ENCODE data around the gene ARMC3. TPM values are rescaled to one million over a fixed set of nuclear protein-coding genes. Genes with fewer than 3 reads are reported as not detected.

The ARMC3 gene
- polyA plus RNA-seq, 1 donor from 2014 or later, result 0.22 TPM

- H3K79me2 ChIP-seq (replicated peaks; ENCODE audit: insufficient read depth, low read length), result no peaks in the 10 kb centered on the region
Measured at GRCh38 chr10:22899775-22900174, 28.1 kb upstream of the ARMC3 start.

DNA sequence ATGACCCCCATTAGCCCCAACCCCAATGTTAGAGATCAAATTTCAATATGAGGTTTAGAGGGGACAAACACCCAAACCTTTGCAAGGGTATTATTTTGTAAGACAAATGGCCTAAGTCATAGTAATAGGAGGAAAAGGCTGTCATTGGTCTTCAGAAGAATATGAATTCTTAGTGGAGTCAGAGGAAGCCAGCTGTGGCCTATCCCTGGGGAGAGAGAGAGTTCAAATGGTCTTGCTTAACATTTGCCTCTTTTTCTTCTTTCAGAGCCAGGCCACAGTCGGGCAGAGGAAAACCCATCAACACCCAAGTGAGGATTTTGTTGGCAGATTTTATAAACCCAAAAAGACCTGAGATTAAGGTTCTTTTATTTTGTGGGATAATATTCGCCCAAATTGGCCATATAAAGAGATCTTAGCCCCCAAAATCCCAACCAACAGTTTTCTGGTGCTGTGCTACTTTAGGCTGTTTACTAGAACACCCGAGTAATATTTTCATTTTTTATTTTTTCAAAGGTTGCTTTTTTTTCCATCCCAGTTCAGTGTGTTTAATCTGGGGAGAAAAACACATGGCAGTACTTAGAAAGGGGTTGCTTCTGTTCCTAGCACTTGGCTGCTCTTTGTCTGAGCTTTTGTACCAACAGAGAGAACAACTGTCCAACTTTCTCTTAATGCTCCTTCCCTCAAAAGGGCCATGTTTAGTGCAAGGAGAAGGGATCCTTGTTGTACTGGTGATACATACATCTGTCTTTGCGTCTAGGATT, 26.8 kb upstream of the ARMC3 start:
- Histone ChIP-seq H3K27me3 (ENCODE audit: insufficient read depth, low read depth, low read length) (no peaks in the 10 kb centered on the region), H3K4me3 (ENCODE audit: low read length) (no peak overlapping the region), H2AFZ (ENCODE audit: low read depth, low read length) (no peak overlapping the region), H3K9me2 (ENCODE audit: insufficient read depth, low read length) (no peaks in the 10 kb centered on the region), H3K4me2 (ENCODE audit: low read length) (no peak overlapping the region), H3K36me3 (ENCODE audit: insufficient read depth, low read length) (no peaks in the 10 kb centered on the region), H3K9me3 (ENCODE audit: low read length) (peaks cover 3% of the 10 kb centered on the region), H3K9ac (ENCODE audit: low read length) (no peak overlapping the region), H4K20me1 (ENCODE audit: insufficient read depth) (no peaks in the 10 kb centered on the region), H3K79me2 (replicated peaks; ENCODE audit: insufficient read depth, low read length) (no peaks in the 10 kb centered on the region), H3K27ac (ENCODE audit: low read length) (no peak overlapping the region), H3F3A (ENCODE audit: insufficient read depth, low read length, poor library complexity, severe bottlenecking) (no peaks in the 10 kb centered on the region)
- no peak for TF ChIP-seq SMC3 (conservative IDR thresholded peaks at IDR 0.05; ENCODE audit: poor library complexity)
- TF ChIP-seq EZH2 (IDR thresholded peaks at IDR 0.05; ENCODE audit: borderline replicate concordance, insufficient read depth, low read length, poor library complexity, severe bottlenecking), result no peak
- TF ChIP-seq, protein P1, sequence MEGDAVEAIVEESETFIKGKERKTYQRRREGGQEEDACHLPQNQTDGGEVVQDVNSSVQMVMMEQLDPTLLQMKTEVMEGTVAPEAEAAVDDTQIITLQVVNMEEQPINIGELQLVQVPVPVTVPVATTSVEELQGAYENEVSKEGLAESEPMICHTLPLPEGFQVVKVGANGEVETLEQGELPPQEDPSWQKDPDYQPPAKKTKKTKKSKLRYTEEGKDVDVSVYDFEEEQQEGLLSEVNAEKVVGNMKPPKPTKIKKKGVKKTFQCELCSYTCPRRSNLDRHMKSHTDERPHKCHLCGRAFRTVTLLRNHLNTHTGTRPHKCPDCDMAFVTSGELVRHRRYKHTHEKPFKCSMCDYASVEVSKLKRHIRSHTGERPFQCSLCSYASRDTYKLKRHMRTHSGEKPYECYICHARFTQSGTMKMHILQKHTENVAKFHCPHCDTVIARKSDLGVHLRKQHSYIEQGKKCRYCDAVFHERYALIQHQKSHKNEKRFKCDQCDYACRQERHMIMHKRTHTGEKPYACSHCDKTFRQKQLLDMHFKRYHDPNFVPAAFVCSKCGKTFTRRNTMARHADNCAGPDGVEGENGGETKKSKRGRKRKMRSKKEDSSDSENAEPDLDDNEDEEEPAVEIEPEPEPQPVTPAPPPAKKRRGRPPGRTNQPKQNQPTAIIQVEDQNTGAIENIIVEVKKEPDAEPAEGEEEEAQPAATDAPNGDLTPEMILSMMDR (IDR thresholded peaks at IDR 0.05; ENCODE audit: poor library complexity, severe bottlenecking), result no peak
- no peak for TF ChIP-seq POLR2AphosphoS5 (IDR thresholded peaks at IDR 0.05)
- no peak for TF ChIP-seq TAF1 (IDR thresholded peaks at IDR 0.05; ENCODE audit: low read depth)
- no peak for TF ChIP-seq EP300 (conservative IDR thresholded peaks at IDR 0.05; ENCODE audit: poor library complexity, severe bottlenecking)
- TF ChIP-seq MXI1 (conservative IDR thresholded peaks at IDR 0.05; ENCODE audit: poor library complexity, severe bottlenecking), result no peak

More at GRCh38 chr10:22899775-22900174, 28.1 kb upstream of the ARMC3 start:
- H3K9me2 ChIP-seq (ENCODE audit: insufficient read depth, low read length), result no peaks in the 10 kb centered on the region
- no peak overlapping the region for H3K4me2 ChIP-seq (ENCODE audit: low read length)
- H3F3A ChIP-seq (ENCODE audit: insufficient read depth, low read length, poor library complexity, severe bottlenecking), result no peaks in the 10 kb centered on the region
- peaks cover 3% of the 10 kb centered on the region for H3K9me3 ChIP-seq (ENCODE audit: low read length)
- no peaks in the 10 kb centered on the region for H3K27me3 ChIP-seq (ENCODE audit: insufficient read depth, low read depth, low read length)
- no peaks in the 10 kb centered on the region for H4K20me1 ChIP-seq (ENCODE audit: insufficient read depth)
- no peak overlapping the region for H3K27ac ChIP-seq (ENCODE audit: low read length)
- H3K4me3 ChIP-seq (ENCODE audit: low read length), result no peak overlapping the region
- H3K9ac ChIP-seq (ENCODE audit: low read length), result no peak overlapping the region
- TF ChIP-seq SMC3 (conservative IDR thresholded peaks at IDR 0.05; ENCODE audit: poor library complexity) (no peak), TAF1 (IDR thresholded peaks at IDR 0.05; ENCODE audit: low read depth) (no peak), RAD21 (conservative IDR thresholded peaks at IDR 0.05) (no peak), EP300 (conservative IDR thresholded peaks at IDR 0.05; ENCODE audit: poor library complexity, severe bottlenecking) (no peak), REST (IDR thresholded peaks at IDR 0.05; ENCODE audit: borderline replicate concordance) (no peak), MXI1 (conservative IDR thresholded peaks at IDR 0.05; ENCODE audit: poor library complexity, severe bottlenecking) (no peak), POLR2AphosphoS5 (IDR thresholded peaks at IDR 0.05) (no peak), EZH2 (IDR thresholded peaks at IDR 0.05; ENCODE audit: borderline replicate concordance, insufficient read depth, low read length, poor library complexity, severe bottlenecking) (no peak)
- TF ChIP-seq, protein P1 (IDR thresholded peaks at IDR 0.05; ENCODE audit: poor library complexity, severe bottlenecking), result no peak
- no peak overlapping the region for H2AFZ ChIP-seq (ENCODE audit: low read depth, low read length)
- no peaks in the 10 kb centered on the region for H3K36me3 ChIP-seq (ENCODE audit: insufficient read depth, low read length)
